A549 (cell line): Measurements from ENCODE around the gene MTX2. TPM values are rescaled to one million over a fixed set of nuclear protein-coding genes. Genes with fewer than 3 reads are reported as not detected.

Experiments used
- ATAC-seq, 2 experiments: fragments of 200-7000 bp in 1 of 2; fragments of >200 bp in 1 of 2; cut with Nextera tagmentation in 1 of 2; cut with Tn5 transposase in 1 of 2; 3 replicates each; pipeline versions ENCODE4 v1.8.0 to v1.9.1; 2018 to 2020; ENCODE audit warnings: mild to moderate bottlenecking in 1 of 2, moderate library complexity in 1 of 2
- CTCF ChIA-PET: fragments of 300-600 bp; sonication (Branson Sonifier 250); formaldehyde crosslinking; extraction: SDS; loops from one replicate; lab custom pipeline; 2021; ENCODE audit warnings: antibody characterized with exemption, inconsistent platforms; lab: Yijun Ruan, JAX
- POLR2A ChIA-PET: fragments of 350-600 bp; formaldehyde crosslinking; extraction: SDS; loops from one replicate; lab custom pipeline; 2021; ENCODE audit warnings: antibody characterized with exemption, inconsistent platforms; lab: Yijun Ruan, JAX
- DNase-seq, 2 experiments: peaks; one replicate each; pipeline versions ENCODE4 v3.0.0 to v3.0.0-alpha.2; 2011 to 2016; ENCODE audit warnings: low read depth in 1 of 2, low spot score in 1 of 2
- FAIRE-seq: peaks from 2 replicates; lab custom pipeline; 2011; peaks lifted over from hg19 to GRCh38; lab: Jason Lieb, UNC
- H3K27ac ChIP-seq, 2 experiments: fragments of >200 bp; sonication (Bioruptor Twin); formaldehyde crosslinking; 3 replicates each; pipeline ENCODE4 v1.5.1; 2016 to 2017
- H3K4me1 ChIP-seq: fragments of >200 bp; sonication (Bioruptor Twin); formaldehyde crosslinking; 3 replicates; pipeline ENCODE4 v1.6.1; 2016
- H3K4me2 ChIP-seq: fragments of >200 bp; sonication (Bioruptor Twin); formaldehyde crosslinking; 3 replicates; pipeline ENCODE4 v1.6.1; 2016
- H3K4me3 ChIP-seq: fragments of >200 bp; sonication (Bioruptor Twin); formaldehyde crosslinking; 3 replicates; pipeline ENCODE4 v1.5.1; 2016
- H3K9me3 ChIP-seq: fragments of >200 bp; sonication (Bioruptor Twin); formaldehyde crosslinking; 3 replicates; pipeline ENCODE4 v1.6.1; 2016
- ATOH8 ChIP-seq: fragments of 250-450 bp; sonication (Bioruptor Pico); IDR thresholded peaks from 2 replicates; pipeline ENCODE4 v1.5.0; 2020; ENCODE audit warnings: low read depth, mild to moderate bottlenecking, moderate library complexity
- BCL3 ChIP-seq: fragments of >200 bp; sonication (Bioruptor Twin); formaldehyde crosslinking; IDR thresholded peaks from 3 replicates; pipeline ENCODE4 v1.6.1; 2016
- EHMT2 ChIP-seq: fragments of 200-600 bp; sonication (generic); IDR thresholded peaks from 2 replicates; pipeline ENCODE4 v1.6.1; 2016; ENCODE audit warnings: antibody characterized with exemption, low read depth, mild to moderate bottlenecking, moderate library complexity
- FOXS1 ChIP-seq: fragments of 250-450 bp; sonication (Bioruptor Pico); IDR thresholded peaks from 2 replicates; pipeline ENCODE4 v1.5.0; 2020; ENCODE audit warnings: mild to moderate bottlenecking, moderate library complexity
- HES2 ChIP-seq: fragments of >200 bp; sonication (Bioruptor Twin); formaldehyde crosslinking; IDR thresholded peaks from 2 replicates; pipeline ENCODE4 v1.6.1; 2016
- HOXB13 ChIP-seq: fragments of 250-450 bp; sonication (Bioruptor Pico); IDR thresholded peaks from 2 replicates; pipeline ENCODE4 v1.5.0; 2020; ENCODE audit warnings: low read depth, mild to moderate bottlenecking, moderate library complexity
- KDM1A ChIP-seq: fragments of 200-600 bp; sonication (generic); IDR thresholded peaks from 2 replicates; pipeline ENCODE4 v1.6.1; 2016; ENCODE audit warnings: low read depth, mild to moderate bottlenecking
- KDM5A ChIP-seq: fragments of 200-600 bp; sonication (generic); IDR thresholded peaks from 2 replicates; pipeline ENCODE4 v1.6.1; 2016; ENCODE audit warnings: antibody characterized with exemption, mild to moderate bottlenecking
- MAX ChIP-seq: IDR thresholded peaks from 2 replicates; pipeline ENCODE4 v1.6.1; 2012
- MYC ChIP-seq: IDR thresholded peaks from 2 replicates; pipeline ENCODE4 v1.6.1; 2012; ENCODE audit warnings: mild to moderate bottlenecking, inconsistent platforms, low read length, improper control_type of control experiment, borderline replicate concordance
- NFE2L2 ChIP-seq: fragments of 150-350 bp; conservative IDR thresholded peaks from 2 replicates; pipeline ENCODE4 v1.6.1; 2014; ENCODE audit warnings: low read length
- POLR2AphosphoS2 ChIP-seq: conservative IDR thresholded peaks from 2 replicates; pipeline ENCODE4 v1.6.1; 2012; ENCODE audit warnings: low read length, improper control_type of control experiment, inconsistent platforms
- RNF2 ChIP-seq: fragments of 200-600 bp; sonication (generic); IDR thresholded peaks from 2 replicates; pipeline ENCODE4 v1.6.1; 2016; ENCODE audit warnings: low read depth, mild to moderate bottlenecking, antibody characterized with exemption, moderate library complexity, borderline replicate concordance
- SMC3 ChIP-seq: fragments of >200 bp; sonication (Bioruptor Twin); formaldehyde crosslinking; IDR thresholded peaks from 3 replicates; pipeline ENCODE4 v1.6.1; 2018; ENCODE audit warnings: inconsistent platforms
- ZC3H11A ChIP-seq: fragments of 450-650 bp; IDR thresholded peaks from 2 replicates; pipeline ENCODE4 v1.6.1; 2014; ENCODE audit warnings: antibody characterized with exemption, mild to moderate bottlenecking
- ZNF302 ChIP-seq: fragments of 250-450 bp; sonication (Bioruptor Pico); IDR thresholded peaks from 2 replicates; pipeline ENCODE4 v1.9.0; 2021; ENCODE audit warnings: inconsistent platforms, mild to moderate bottlenecking, moderate library complexity
- WGBS: methylation state at CpG from one replicate; pipeline ENCODE4 v1.1.6; 2017; ENCODE audit errors: missing lambda C conversion rate; 5-methylcytosine and 5-hydroxymethylcytosine counted together
- polyA plus RNA-seq, 4 experiments: library from polyadenylated mRNA; depleted of rRNA in 3 of 4; stranded (reverse); fragments of >200 nt; fragmentation: RNase III in 1 of 4; extraction: RNeasy Plus Mini Kit Qiagen cat#74134 plus additional on column Dnase treatment in 1 of 4; gene quantifications; 2 replicates in 3 of 4; 3 replicates in 1 of 4; pipeline ENCODE4 v1.2.3, GENCODE V29; 2011 to 2017
- TF ChIP-seq, protein P1 (sequence below): fragments of 250-450 bp; sonication (Bioruptor Pico); IDR thresholded peaks from 2 replicates; pipeline ENCODE4 v1.5.0; 2021; ENCODE audit warnings: mild to moderate bottlenecking, moderate library complexity, borderline replicate concordance
- TF ChIP-seq, protein P2 (sequence below): fragments of 200-600 bp; sonication (generic); IDR thresholded peaks from 2 replicates; pipeline ENCODE4 v1.6.1; 2016; ENCODE audit warnings: antibody characterized with exemption, mild to moderate bottlenecking, moderate library complexity

The MTX2 gene
- polyA plus RNA-seq, 2 of the 4 experiments (the other 2 are of a cell fraction): 56.9 to 81.8 TPM

GRCh38 chr2:176364273-176364977, 95.2 kb downstream of the MTX2 start:
- Histone ChIP-seq H3K4me3 (no peak overlapping the region), H3K9me3 (no peaks in the 10 kb centered on the region), H3K27ac (no peak overlapping the region), H3K4me2 (no peak overlapping the region), H3K4me1 (no peaks in the 10 kb centered on the region)
- FAIRE-seq (no peak), ATAC-seq (no peak), DNase-seq (no peak)
- 48% methylated on average over 3 of the region's 3 CpGs for WGBS
- ChIA-PET CTCF (interaction anchor here (1.5 kb wide), 1 partner anchor 15 kb away, joined by 4 read pairs; no protein-coding TSS in a partner anchor), POLR2A (no interaction called here)
- TF ChIP-seq KDM1A (no peak), MAX (no peak), BCL3 (no peak), EHMT2 (no peak), NFE2L2 (no peak), POLR2AphosphoS2 (no peak), KDM5A (no peak), HOXB13 (no peak), RNF2 (no peak), SMC3 (no peak), MYC (no peak), ATOH8 (CRISPR knock-in tag) (no peak), HES2 (no peak), FOXS1 (CRISPR knock-in tag) (no peak), ZNF302 (CRISPR knock-in tag) (no peak), ZC3H11A (no peak)
- TF ChIP-seq, protein P1, sequence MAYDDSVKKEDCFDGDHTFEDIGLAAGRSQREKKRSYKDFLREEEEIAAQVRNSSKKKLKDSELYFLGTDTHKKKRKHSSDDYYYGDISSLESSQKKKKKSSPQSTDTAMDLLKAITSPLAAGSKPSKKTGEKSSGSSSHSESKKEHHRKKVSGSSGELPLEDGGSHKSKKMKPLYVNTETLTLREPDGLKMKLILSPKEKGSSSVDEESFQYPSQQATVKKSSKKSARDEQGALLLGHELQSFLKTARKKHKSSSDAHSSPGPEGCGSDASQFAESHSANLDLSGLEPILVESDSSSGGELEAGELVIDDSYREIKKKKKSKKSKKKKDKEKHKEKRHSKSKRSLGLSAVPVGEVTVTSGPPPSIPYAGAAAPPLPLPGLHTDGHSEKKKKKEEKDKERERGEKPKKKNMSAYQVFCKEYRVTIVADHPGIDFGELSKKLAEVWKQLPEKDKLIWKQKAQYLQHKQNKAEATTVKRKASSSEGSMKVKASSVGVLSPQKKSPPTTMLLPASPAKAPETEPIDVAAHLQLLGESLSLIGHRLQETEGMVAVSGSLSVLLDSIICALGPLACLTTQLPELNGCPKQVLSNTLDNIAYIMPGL (CRISPR knock-in tag): no peak

DNA sequence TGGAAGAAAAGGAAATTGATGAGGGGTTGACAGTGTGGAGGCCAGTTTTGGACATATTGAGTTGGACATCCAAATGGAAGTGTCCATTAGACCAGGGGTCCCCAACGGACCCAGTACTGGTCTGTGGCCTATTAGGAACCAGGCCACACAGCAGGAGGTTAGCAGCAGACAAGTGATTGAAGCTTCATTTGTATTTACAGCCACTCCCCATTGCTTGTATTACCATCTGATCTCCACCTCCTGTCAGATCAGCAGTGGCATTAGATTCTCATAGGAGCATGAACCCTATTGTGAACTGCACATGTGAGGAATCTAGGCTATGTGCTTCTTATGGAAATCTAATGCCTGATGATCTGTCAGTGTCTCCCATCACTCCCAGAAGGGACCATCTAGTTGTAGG, 99.1 kb downstream of the MTX2 start:
- H3K4me1 ChIP-seq: no peaks in the 10 kb centered on the region
- POLR2A ChIA-PET: no interaction called here
- no peak overlapping the region for H3K4me2 ChIP-seq
- CTCF ChIA-PET: interaction anchor here (1.7 kb wide), 1 partner anchor 284 kb away, joined by 3 read pairs; no protein-coding TSS in a partner anchor
- 13% methylated on average over 1 of the region's 1 CpG for WGBS
- TF ChIP-seq, protein P2, sequence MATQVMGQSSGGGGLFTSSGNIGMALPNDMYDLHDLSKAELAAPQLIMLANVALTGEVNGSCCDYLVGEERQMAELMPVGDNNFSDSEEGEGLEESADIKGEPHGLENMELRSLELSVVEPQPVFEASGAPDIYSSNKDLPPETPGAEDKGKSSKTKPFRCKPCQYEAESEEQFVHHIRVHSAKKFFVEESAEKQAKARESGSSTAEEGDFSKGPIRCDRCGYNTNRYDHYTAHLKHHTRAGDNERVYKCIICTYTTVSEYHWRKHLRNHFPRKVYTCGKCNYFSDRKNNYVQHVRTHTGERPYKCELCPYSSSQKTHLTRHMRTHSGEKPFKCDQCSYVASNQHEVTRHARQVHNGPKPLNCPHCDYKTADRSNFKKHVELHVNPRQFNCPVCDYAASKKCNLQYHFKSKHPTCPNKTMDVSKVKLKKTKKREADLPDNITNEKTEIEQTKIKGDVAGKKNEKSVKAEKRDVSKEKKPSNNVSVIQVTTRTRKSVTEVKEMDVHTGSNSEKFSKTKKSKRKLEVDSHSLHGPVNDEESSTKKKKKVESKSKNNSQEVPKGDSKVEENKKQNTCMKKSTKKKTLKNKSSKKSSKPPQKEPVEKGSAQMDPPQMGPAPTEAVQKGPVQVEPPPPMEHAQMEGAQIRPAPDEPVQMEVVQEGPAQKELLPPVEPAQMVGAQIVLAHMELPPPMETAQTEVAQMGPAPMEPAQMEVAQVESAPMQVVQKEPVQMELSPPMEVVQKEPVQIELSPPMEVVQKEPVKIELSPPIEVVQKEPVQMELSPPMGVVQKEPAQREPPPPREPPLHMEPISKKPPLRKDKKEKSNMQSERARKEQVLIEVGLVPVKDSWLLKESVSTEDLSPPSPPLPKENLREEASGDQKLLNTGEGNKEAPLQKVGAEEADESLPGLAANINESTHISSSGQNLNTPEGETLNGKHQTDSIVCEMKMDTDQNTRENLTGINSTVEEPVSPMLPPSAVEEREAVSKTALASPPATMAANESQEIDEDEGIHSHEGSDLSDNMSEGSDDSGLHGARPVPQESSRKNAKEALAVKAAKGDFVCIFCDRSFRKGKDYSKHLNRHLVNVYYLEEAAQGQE: no peak
- no peak overlapping the region for H3K4me3 ChIP-seq
- ATAC-seq: no peak
- no peaks in the 10 kb centered on the region for H3K9me3 ChIP-seq
- FAIRE-seq: no peak
- no peak overlapping the region for H3K27ac ChIP-seq
- DNase-seq: no peak
